Activated naive CD8-positive, alpha-beta T cell (primary cell): ENCODE measurements around the gene RAP1A.

ENCODE experiments used
- H3K27ac Mint-ChIP-seq: one replicate; pipeline ENCODE4 v1.8.0; 2021; ENCODE audit warnings: mixed read lengths
- H3K27me3 Mint-ChIP-seq: one replicate; pipeline ENCODE4 v1.8.0; 2021; ENCODE audit warnings: mixed read lengths
- H3K36me3 Mint-ChIP-seq: one replicate; pipeline ENCODE4 v1.8.0; 2021; ENCODE audit warnings: mixed read lengths
- H3K4me1 Mint-ChIP-seq: one replicate; pipeline ENCODE4 v1.8.0; 2021; ENCODE audit warnings: low read depth, mixed read lengths
- H3K4me3 Mint-ChIP-seq: one replicate; pipeline ENCODE4 v1.8.0; 2021; ENCODE audit warnings: mild to moderate bottlenecking, mixed read lengths
- H3K9me3 Mint-ChIP-seq: one replicate; pipeline ENCODE4 v1.8.0; 2021; ENCODE audit warnings: low read depth, mixed read lengths

Gene RAP1A

GRCh38 chr1:111720977-111721786 is 101.6 kb downstream of the RAP1A start:
- Mint-ChIP-seq H3K36me3 (peaks cover 2% of the 10 kb centered on the region), H3K4me1 (peaks cover 19% of the 10 kb centered on the region), H3K27me3 (no peaks in the 10 kb centered on the region), H3K4me3 (no peak overlapping the region), H3K9me3 (no peaks in the 10 kb centered on the region), H3K27ac (peak overlapping the region; percentile 28)

GRCh38 chr1:111723091-111723806 is 103.7 kb downstream of the RAP1A start:
- H3K9me3 Mint-ChIP-seq = no peaks in the 10 kb centered on the region
- no peaks in the 10 kb centered on the region for H3K36me3 Mint-ChIP-seq
- no peak overlapping the region for H3K27ac Mint-ChIP-seq
- peaks cover 10% of the 10 kb centered on the region for H3K4me1 Mint-ChIP-seq
- H3K4me3 Mint-ChIP-seq = no peak overlapping the region
- no peaks in the 10 kb centered on the region for H3K27me3 Mint-ChIP-seq

GRCh38 chr1:111723871-111724270 is 104.3 kb downstream of the RAP1A start:
- H3K27me3 Mint-ChIP-seq = no peaks in the 10 kb centered on the region
- H3K36me3 Mint-ChIP-seq = no peaks in the 10 kb centered on the region
- no peaks in the 10 kb centered on the region for H3K9me3 Mint-ChIP-seq
- H3K4me1 Mint-ChIP-seq = peaks cover 10% of the 10 kb centered on the region
- H3K4me3 Mint-ChIP-seq = no peak overlapping the region
- no peak overlapping the region for H3K27ac Mint-ChIP-seq

- Mint-ChIP-seq H3K27ac (no peak overlapping the region), H3K4me3 (no peak overlapping the region), H3K36me3 (no peaks in the 10 kb centered on the region), H3K4me1 (peaks cover 10% of the 10 kb centered on the region), H3K9me3 (no peaks in the 10 kb centered on the region), H3K27me3 (no peaks in the 10 kb centered on the region)
Observed at GRCh38 chr1:111725192-111725591, 105.6 kb downstream of the RAP1A start.

GRCh38 chr1:111727056-111727455 is 107.5 kb downstream of the RAP1A start:
- no peak overlapping the region for H3K4me3 Mint-ChIP-seq
- no peaks in the 10 kb centered on the region for H3K27me3 Mint-ChIP-seq
- H3K9me3 Mint-ChIP-seq = no peaks in the 10 kb centered on the region
- no peaks in the 10 kb centered on the region for H3K36me3 Mint-ChIP-seq
- H3K4me1 Mint-ChIP-seq = peaks cover 10% of the 10 kb centered on the region
- H3K27ac Mint-ChIP-seq = no peak overlapping the region

- Mint-ChIP-seq H3K27ac (no peak overlapping the region), H3K36me3 (no peaks in the 10 kb centered on the region), H3K4me1 (no peaks in the 10 kb centered on the region), H3K9me3 (no peaks in the 10 kb centered on the region), H3K27me3 (no peaks in the 10 kb centered on the region), H3K4me3 (no peak overlapping the region)
Observed at GRCh38 chr1:111729271-111729921, 109.8 kb downstream of the RAP1A start.

- no peaks in the 10 kb centered on the region for H3K27me3 Mint-ChIP-seq
- H3K27ac Mint-ChIP-seq = no peak overlapping the region
- H3K4me1 Mint-ChIP-seq = no peaks in the 10 kb centered on the region
- H3K36me3 Mint-ChIP-seq = no peaks in the 10 kb centered on the region
- H3K9me3 Mint-ChIP-seq = no peaks in the 10 kb centered on the region
- no peak overlapping the region for H3K4me3 Mint-ChIP-seq
Observed at GRCh38 chr1:111729946-111730681, 110.5 kb downstream of the RAP1A start.

- Mint-ChIP-seq H3K4me3 (no peak overlapping the region), H3K9me3 (no peaks in the 10 kb centered on the region), H3K4me1 (no peaks in the 10 kb centered on the region), H3K27ac (no peak overlapping the region), H3K27me3 (no peaks in the 10 kb centered on the region), H3K36me3 (no peaks in the 10 kb centered on the region)
Observed at GRCh38 chr1:111730706-111731105, 111.1 kb downstream of the RAP1A start.

- Mint-ChIP-seq H3K27me3 (no peaks in the 10 kb centered on the region), H3K9me3 (no peaks in the 10 kb centered on the region), H3K36me3 (no peaks in the 10 kb centered on the region), H3K4me3 (no peak overlapping the region), H3K4me1 (no peaks in the 10 kb centered on the region), H3K27ac (no peak overlapping the region)
Observed at GRCh38 chr1:111731956-111732355, 112.4 kb downstream of the RAP1A start.

GRCh38 chr1:111732718-111733117 is 113.1 kb downstream of the RAP1A start:
- Mint-ChIP-seq H3K27me3 (peaks cover 4% of the 10 kb centered on the region), H3K27ac (no peak overlapping the region), H3K4me1 (peaks cover 4% of the 10 kb centered on the region)

GRCh38 chr1:111733183-111733991 is 113.8 kb downstream of the RAP1A start:
- Mint-ChIP-seq H3K4me1 (peaks cover 9% of the 10 kb centered on the region), H3K9me3 (no peaks in the 10 kb centered on the region), H3K27me3 (peaks cover 6% of the 10 kb centered on the region), H3K36me3 (no peaks in the 10 kb centered on the region), H3K4me3 (no peak overlapping the region), H3K27ac (no peak overlapping the region)

More at GRCh38 chr1:111732718-111733117, 113.1 kb downstream of the RAP1A start:
- no peaks in the 10 kb centered on the region for H3K36me3 Mint-ChIP-seq
- no peak overlapping the region for H3K4me3 Mint-ChIP-seq
- H3K9me3 Mint-ChIP-seq = no peaks in the 10 kb centered on the region

- Mint-ChIP-seq H3K27me3 (peaks cover 6% of the 10 kb centered on the region), H3K36me3 (no peaks in the 10 kb centered on the region), H3K9me3 (no peaks in the 10 kb centered on the region), H3K4me1 (peaks cover 12% of the 10 kb centered on the region), H3K4me3 (no peak overlapping the region), H3K27ac (no peak overlapping the region)
Observed at GRCh38 chr1:111733992-111734341, 114.4 kb downstream of the RAP1A start.

- Mint-ChIP-seq H3K27me3 (peaks cover 6% of the 10 kb centered on the region), H3K9me3 (no peaks in the 10 kb centered on the region), H3K4me1 (peaks cover 12% of the 10 kb centered on the region), H3K27ac (no peak overlapping the region), H3K36me3 (no peaks in the 10 kb centered on the region), H3K4me3 (no peak overlapping the region)
Observed at GRCh38 chr1:111734426-111734825, 114.8 kb downstream of the RAP1A start.

GRCh38 chr1:111734856-111735255 is 115.3 kb downstream of the RAP1A start:
- Mint-ChIP-seq H3K27me3 (peaks cover 8% of the 10 kb centered on the region), H3K4me1 (peaks cover 14% of the 10 kb centered on the region), H3K27ac (no peak overlapping the region), H3K4me3 (no peak overlapping the region), H3K9me3 (no peaks in the 10 kb centered on the region), H3K36me3 (no peaks in the 10 kb centered on the region)
